GM19240 (cell line): ENCODE results near the gene SAPCD1.
A peak's percentile ranks its signal among the peaks of the same experiment; 100 is the strongest.

Experiments
- DNase-seq: peaks from one replicate; pipeline ENCODE4 v3.0.0; 2011; ENCODE audit warnings: low spot score; ENCODE audit not compliant: insufficient read length

SAPCD1 gene

DNA sequence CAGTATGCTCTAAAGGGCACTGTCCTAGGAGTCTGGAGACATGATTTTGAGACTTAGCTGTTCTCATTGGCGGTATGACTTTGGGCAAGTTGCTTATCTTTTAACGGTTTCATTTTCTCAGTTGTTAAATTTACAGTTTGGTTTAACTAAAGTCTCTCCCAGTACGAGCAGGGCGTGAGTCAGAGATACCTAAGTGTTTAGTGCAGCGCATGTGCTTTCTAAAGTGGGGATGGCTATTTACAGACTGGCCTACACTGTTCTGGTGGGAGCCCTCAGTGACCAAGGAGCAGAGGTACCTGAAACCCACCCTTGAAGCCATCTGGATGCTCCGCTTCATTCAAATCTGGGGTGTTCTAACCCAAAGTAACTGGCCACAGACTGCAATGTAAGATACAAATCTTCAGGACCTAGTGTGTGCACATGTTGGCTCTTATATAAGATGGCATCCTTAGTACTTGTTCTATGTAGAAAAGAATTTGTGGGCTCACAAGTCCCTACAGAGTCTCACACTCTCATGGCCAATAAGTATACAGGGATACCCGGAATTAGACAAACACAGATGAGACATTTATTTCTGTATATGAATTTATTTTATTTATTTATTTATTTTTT lies 11.9 kb upstream of the SAPCD1 start:
- no peak for DNase-seq

DNA sequence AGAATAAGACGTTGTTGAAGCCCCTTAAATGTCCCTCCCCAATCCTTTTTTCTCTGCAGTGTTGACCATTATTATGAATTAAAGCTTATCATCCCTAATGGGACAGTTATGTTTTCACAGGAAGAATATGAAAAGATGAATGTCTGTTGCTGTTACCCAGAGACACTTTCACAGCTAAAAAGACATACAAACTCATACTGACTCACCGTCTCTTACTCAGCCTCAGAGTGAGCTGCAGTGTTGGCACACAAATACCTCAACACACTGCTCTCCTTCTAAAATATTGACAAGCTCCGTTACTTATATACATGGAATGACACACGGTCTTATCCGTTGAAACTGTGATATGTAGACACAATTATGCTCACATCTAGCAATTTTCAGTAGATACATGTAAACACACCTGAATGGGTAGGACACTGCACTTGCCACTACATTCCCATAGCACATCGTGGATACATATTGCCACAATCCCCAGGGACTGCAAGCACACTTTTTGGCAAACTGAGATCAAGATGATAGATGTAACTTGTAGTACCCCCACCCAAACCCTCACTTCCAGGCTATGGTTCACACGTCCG lies 9.6 kb upstream of the SAPCD1 start:
- no peak for DNase-seq

DNA sequence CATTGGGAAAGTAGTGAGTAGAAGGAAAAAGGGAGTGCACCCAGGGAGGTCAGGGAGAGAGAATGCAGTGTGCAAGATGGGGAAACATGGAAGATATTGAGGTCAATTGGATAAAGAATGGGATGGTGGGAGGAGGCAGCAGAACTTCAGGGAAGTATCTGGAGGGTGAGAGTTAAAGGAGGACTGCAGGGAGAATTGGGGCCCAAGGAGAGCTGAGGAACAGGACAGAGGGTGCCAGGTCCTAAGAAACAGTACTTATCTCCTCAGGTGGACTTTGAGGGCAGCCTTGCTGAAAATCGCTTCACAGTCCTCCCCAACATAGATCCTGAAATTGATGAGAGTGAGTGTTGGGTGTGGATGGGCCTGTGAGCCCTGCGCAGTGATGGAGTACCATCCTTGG lies 4.2 kb upstream of the SAPCD1 start:
- no peak for DNase-seq

DNA sequence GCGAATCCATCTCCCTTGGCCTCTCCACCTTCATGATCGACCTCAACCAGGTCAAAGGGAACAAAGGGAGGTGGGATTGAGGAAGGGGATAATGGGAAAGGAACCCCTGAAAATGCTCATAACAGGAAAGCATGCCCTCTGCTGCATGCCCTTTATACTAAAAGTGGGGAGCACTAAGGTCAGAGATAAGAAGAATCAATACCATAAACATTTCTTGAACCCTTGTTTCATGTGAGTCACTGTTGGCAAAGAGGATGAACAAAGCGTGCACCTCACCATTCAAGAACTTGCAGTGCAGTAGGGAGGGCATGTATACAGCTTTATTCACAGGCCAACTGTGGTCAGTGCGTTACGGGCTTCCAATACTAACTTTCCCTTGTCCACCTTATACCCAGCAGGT lies 1.7 kb upstream of the SAPCD1 start:
- no peak for DNase-seq

DNA sequence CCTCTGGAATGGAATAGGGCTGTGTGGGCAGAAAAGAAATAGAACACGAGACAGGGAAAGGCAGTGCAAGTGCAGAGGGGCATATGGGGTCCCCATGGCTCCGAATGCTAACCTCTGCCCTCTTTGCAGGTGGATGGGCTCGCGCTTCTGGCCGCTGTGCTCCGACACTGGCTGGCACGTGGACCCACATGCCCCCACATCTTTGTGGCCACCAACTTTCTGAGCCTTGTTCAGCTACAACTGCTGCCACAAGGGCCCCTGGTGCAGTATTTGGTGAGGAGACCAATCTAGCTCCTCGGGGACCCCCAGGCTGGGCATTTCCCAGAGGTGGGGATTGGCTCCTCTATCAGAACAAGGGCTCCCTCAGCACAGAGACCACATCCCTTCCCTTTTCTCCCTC lies 1.1 kb upstream of the SAPCD1 start:
- DNase-seq: no peak

DNA sequence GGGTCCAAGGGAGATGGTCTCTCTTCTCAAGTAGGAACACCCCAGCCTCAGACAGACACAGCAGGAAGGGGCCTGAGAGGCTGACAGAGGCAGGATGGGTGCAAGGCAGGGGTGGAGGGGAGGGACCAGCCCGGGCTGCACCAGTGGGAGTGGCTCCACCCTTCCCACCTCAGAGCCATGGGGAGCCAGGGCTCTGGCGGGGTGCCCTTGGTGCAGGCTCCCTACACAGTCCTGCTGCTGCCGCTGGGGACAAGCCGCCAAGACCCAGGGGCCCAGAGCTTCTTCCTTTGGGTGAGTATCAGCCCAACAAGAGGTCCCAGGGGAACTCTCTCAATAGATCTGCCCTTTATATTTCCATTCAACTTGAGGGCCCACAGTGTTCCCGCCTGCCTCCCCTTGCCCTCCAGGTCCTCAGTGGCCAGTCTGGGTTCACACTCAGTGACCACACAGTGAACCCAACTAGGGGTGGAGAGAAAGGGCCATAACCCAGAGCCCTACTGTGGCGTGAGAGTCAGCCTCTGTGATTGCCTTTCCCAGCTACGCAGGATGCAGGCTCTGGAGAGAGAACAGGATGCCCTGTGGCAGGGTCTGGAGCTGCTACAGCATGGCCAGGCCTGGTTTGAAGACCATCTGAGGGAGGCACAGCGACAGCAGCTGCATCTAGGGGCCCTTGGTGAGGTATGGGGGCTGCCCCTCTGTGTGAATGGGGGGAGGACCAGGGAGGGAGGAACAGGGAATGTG lies 592 bp downstream of the SAPCD1 start:
- DNase-seq: no peak

DNA sequence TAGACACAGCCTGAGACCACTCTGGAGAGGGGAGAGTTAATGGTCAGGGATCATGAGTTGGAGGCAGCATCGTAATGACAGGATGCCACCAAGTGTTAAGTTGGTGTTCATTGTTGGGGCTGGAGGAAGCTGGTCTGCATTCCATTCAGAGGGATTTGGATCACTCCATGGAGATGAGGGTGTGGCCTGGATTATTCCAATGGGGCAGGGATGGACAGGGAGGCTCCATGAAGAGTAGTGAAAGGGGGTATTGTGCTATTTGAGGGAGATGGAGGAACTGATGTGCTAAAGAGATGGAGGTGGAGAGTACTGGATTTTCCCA lies 1.1 kb downstream of the SAPCD1 start:
- DNase-seq: no peak

DNA sequence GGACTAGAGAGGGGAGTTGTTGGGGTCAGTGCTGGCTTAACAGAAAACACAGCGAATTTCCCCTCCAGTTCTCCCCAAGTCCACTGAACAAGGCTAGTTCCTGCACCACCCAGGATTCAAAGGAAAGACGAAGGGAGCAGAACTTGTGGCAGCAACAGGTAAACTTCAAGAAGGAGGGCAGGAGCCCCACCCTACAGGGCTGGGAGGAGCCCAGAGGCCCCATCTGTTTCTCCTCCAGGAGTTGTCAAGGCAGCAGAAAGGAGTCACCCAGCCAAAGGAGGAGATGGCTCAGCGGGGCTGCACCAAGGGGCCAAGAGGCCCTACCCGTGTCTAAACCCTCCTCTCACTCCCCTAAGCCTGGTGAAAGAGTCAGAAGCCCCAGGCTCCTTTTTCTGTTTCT lies 1.7 kb downstream of the SAPCD1 start:
- DNase-seq: no peak

DNA sequence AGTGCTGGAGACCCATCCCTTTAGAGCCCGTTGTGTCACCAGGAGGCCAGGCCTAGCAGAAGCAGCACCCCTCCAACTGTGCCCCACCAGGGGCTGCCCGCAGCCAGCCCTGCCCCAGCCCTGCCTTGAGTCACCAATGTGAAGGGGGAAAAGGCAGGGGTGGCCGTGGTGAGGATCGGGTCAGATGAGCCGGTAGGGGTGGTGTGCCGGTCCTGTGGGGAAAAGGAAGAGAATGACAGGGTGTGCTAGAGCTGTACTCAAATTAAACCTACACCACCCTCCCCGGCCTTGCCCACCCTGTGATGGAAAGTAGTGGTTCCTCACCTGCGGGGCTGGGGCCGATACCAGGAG lies 3.1 kb downstream of the SAPCD1 start:
- no peak for DNase-seq

DNA sequence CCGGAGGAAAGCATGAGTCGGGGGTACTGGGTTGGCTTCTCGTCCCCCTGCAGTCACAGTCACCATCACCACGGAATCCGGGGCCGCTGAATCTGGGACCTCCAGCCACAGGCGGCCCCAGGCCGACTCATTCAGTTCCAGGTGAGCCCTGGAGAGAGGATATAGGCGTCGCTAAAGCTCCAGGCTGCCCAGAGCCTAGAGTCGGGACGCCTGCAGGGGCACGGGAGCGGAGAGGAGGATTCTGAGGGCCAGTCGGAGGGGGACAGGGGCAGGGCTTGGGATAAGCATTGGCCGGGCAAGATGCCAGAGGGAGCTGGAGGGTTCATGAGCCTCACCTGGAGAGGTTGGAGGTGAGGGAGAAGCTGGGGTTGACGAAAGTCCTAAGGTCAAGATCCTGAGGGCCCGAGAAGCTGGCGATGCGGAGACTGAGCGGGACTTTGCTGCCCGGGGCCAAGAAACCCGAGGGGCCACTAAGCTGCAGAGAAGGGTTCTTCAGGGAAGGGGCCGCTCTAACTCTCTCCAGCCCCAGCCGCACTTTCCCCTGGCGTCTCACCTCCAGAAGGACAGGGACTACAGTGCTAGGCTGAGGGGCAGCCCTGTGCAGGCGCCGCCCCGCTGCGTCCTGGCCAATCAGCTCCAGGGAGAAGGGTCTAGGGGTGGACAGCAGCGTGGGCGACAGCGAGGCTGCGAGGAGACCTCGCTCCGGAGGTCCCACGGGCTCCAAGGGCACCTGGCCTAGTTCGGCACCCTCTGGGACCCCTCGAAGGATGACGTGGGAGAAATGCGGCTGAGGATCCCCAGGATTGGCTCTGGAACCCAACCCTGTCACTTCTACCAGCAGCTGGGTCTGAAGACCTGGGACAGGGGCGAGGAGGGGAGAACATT lies 3.7 kb downstream of the SAPCD1 start:
- DNase-seq: no peak

DNA sequence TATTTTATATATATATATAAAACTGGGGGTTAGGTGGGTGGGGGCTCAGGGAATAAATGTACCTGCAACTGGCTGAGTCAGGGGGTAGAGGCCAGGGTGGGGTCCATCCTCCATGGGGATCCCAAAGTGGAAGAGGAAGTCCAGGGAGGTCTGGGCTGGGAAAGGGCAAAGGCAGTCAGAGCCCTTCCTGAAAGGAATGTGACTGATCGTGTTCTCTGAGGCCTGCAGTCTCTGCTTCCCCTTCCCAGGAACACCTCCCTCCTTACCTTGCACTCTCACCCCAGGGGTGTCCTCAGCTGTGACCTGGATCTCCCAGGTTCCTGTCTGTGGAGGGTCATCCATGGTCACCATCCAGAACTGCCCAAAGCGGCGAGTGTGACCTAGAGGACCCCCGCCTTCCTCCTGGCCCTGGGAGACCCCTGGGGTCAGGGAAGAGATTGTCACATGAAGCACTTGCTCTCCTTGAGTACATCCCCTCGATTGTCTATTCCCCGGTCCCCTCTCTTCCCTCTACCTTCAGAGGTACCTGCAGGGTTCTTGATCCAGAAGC lies 4.7 kb downstream of the SAPCD1 start:
- no peak for DNase-seq

DNA sequence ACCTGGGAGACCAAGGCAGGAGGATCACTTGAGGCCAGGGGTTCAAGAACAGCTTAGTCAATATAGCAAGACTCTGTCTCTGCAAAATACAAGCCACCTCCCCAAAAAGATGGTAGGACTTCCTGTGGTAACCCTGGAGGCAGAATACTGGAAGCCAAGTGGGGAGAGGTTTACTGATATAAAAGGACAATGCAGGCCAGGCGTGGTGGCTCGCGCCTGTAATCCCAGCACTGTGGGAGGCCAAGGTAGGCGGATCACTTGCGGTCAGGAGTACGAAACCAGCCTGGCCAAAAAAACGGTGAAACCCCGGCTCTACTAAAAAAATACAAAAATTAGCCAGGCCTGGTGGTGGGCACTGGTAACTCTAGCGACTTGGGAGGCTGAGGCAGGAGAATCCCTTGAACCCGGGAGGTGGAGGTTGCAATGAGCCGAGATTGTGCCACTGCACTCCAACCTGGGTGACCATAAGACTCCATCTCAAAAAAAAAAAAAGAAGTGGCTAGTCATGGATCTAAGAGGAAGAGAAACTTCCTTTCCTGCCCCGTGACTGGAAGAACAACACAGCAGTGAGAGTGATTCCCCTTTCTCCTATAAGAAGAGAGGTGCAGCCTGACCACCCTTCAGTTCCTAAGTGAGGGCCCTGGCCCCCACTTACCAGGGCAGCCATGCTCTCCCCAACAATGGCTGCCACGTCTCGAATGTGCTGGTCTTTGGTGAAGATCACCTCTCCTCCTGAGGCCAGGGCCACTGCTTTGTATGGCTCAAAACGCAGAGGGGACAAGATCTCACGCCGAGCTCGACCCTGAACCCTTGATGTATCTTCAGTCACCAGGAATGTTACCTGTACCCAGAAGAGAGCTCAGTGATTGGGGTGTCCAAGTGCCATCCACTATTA lies 6.2 kb downstream of the SAPCD1 start:
- no peak for DNase-seq

DNA sequence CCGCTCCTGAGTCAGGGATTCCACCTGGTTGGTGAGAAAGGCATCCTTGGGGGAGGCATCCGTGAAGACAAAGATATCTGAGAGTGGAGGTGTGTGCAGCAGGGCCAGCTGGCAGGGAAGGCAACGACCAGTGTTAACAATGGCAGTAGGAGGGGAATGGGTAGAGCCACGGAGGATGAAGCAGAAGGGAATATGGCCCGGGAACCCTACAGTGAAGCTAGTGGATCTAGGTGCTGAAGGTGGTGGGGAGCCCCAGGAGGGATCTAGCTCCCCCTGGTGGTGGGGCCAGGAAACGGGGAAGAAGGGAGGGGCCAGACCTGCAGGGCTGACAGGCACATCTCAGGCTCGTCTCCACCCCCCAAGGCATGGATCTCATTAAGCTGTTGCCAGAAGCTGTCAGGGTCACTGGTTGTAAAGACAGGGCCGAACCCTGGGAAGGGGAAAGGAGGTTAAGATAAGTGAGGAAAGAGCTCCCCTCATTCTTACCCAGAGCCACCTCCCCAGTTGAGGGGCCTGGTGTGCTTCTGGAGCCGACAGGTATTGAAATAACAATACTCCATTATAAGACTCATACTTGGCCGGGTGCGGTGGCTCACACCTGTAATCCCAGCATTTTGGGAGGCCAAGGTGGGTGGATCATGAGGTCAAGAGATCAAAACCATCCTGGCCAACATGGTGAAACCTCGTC lies 7.4 kb downstream of the SAPCD1 start:
- peak; percentile 95 for DNase-seq

DNA sequence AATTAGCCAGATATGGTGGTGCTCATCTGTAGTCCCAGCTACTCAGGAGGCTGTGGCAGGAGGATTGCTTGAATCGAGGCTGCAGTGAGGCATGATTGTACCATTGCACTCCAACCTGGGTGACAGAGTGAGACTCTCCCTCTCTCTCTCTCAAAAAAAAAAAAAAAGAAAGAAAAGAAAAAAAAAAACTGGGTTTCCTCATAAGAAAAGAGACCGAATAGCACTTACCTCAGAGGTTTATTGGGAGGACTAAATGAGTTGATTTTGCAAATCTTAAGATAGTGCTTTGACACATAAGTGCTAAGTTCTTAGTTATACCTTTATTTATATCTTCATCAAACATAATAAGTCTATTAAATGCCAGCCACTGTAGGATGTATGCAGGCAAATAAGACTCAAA lies 8.4 kb downstream of the SAPCD1 start:
- DNase-seq: no peak

DNA sequence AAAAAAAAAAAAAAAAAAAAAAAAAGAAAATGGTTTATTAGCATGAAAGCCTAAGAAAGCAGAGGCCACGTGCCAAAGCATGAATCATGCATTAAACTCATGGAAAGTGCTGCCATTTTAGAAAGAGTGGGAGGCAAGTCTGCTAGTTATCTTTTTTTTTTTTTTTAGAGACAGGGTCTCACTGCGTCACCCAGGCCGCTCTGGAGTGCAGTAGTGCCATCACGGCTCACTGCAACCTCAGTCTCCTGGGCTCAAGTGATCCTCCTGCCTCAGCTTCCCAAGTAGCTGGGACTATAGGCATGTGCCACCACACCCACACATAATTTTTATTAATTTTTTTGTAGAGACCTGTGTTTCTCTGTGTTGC lies 9.5 kb downstream of the SAPCD1 start:
- no peak for DNase-seq

DNA sequence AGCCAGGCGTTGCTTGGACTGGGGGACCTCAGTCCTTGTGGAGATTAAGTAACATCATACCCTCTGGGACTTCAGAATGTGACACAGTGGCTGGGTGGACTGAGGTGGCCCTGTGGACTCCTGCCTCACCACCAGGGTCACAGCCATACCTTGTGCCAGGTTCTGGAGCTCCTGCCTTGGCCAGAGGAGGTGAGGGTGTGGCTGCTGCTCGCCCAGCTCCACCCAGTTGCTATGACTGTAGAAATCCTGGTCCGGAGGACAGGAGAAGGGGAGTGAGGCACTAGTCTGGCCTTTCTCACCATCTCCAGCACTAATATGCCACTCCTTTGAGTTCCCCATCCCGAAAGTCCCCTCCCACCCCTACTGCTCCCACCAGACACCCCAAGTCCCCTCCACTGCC lies 12.7 kb downstream of the SAPCD1 start:
- DNase-seq: no peak

DNA sequence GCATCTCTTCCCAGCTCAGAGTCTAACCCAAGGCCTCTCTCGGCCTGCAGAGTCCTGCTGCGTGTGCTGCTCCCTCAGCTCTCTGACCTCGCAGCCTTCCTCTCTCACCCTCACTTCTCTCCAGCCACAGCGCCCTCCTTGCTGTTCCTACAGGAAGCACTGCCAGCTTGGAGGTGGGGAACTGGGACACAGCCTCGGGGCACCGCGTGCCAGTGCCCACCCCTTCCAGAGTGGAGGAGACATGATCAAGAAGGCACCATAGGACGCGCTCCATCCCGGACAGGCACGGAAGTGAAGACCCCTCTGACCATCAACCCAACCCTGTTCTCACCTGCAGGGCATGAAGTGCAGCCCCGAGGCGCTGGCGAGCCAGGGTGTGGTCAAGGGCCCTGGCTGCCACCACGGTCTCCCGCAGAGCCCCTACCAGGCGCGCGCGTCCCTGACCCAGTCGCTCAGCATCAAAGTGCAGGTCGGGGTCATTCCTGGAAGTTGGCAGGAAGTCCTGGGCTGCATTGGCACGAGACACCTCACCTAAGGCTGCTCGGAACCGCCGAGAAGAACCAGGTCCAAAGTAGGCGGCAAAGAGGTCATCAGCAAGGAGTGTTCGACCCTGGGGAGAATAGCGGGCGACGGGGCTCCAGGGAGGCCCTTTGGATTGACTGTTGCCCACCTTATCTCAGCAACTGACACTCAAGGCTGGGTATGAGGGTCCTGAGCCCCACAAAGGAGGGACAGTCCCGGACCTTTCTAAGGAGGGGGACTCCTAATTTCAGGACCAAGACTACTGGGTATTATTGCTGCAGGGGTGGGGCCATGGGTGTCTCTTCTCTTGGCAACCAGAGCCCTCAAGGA lies 13.4 kb downstream of the SAPCD1 start:
- DNase-seq: no peak

DNA sequence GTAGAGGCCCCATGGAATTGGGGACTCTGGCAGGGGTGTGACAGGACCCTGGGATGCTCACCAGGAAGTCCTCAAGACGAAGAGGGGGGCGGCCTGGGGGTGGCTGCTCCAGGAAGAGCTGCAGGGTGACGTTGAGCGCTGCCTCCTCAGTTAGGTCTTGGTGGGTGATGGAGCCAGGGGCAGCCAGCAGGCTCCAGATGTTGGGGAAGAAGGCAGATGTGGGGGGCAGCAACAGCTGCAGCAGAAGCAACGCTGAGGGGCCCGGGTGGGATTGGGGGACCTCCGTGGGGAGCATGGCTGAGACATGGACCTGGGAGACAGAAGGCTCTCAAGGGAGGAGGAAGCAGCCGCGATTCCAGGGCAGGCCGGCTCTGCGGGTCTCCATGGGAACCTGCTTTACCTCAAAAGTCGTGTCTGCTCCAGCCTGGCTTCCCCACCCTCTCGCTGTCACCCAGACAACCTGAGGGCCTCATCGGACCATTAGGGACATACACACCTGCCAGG lies 14.1 kb downstream of the SAPCD1 start:
- no peak for DNase-seq

DNA sequence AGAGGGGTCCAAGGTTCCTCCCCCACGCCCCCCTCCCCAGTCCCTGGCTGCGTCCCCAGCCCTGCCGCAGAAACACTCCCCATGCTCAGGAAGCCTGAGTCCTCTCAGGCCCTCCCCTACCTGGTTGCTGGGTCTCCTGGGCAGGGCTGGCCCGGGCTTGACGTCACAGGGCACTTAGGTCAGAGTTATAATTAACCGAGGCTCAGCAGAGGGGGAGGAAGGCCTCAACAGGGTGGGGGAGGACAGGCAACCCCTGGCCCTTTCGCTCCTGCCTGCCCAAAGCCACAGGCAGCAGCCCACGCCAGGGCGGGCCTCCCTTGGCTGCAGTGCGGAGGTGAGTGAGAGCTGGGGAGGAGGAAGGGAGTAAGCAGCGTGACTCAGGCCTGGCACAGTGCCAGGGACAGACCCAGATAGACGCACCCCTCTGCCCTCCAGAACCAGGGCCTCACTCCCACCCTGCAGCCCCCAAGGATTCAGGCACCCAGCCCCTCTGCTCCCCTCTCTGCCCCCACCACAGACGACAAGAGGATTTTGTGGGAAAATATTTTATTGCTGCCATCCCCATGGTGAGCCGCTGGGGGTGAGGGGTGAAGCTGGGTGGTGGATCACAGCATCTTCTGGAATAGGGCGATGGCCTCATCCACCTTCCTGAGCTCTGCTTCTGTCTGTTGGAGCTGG lies 14.7 kb downstream of the SAPCD1 start, which contains the start of gene VWA7:
Gene VWA7 (minus strand): TSS at position 340 of the 678 bp plus-strand sequence. CDS start 549 bp downstream, outside the sequence.
- peak; percentile 72 for DNase-seq
